Measurements from ENCODE around the gene PKP1. TPM values are rescaled to one million over a fixed set of nuclear protein-coding genes. Genes with fewer than 3 reads are reported as not detected.

The PKP1 gene
- total RNA-seq, 1 experiment from 2014 or later: 0.30 TPM

DNA sequence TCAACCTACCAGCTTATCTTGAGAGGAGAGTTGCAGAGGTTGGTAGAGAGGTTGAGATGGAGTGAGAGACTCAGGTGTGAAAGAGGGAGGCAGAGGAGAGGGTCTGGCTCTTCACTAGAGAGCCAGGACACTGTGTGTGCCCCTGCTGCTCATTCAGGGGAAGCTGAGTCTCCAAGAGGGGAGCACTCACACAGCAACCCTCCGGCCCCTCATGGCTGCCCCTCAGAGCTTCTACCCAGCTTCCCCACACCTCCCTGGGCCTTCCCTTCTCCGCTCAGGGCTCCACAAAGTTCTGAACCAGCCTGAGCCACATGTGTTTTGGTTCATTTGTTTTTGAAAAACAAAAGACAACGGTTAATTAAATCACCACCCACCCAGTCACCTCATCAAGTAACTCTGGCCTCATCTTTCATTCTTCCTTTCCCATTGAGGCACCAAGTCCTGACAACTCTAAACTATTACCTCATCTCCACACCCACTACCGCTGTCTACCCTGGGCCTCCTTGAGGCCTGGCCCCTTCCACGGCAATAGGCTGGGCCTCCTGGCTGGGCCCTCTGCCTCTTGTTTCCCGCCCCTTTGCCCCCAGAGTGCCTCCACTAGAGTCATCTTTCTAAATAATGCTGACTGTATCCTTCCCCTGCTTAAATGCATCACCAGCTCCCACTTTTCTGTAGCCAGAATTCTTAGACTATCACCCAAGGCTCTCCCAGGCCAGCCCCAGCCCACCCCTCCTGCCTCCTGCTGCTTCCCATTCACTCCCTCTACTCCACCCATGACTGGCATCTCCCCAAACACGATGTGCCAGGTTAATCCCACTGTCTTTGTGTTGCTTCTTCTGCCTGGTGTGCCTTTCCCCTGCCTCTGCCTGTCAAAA is 61.1 kb downstream of the PKP1 start:
- BruUV-seq (replicated peaks): no TSS peak
- Mint-ChIP-seq H3K36me3 (ENCODE audit: insufficient read depth, unreplicated experiment) (peaks cover 6% of the 10 kb centered on the region), H3K27me3 (ENCODE audit: insufficient read depth, unreplicated experiment) (no peaks in the 10 kb centered on the region), H3K4me1 (ENCODE audit: insufficient read depth, unreplicated experiment) (peaks cover 21% of the 10 kb centered on the region), H3K4me3 (ENCODE audit: unreplicated experiment) (no peak overlapping the region), H3K27ac (ENCODE audit: low read depth, unreplicated experiment) (no peak overlapping the region), H3K9me3 (ENCODE audit: unreplicated experiment) (peaks cover 11% of the 10 kb centered on the region)
- ChIA-PET CTCF (interaction anchor here (0.7 to 7.7 kb wide), 13 partner anchors 10 to 365 kb away, joined by 3 to 445 read pairs (median 37); no protein-coding TSS in a partner anchor), POLR2A (interaction anchor here (0.6 to 10.7 kb wide), 12 partner anchors 9 to 90 kb away, joined by 3 to 146 read pairs (median 4); no protein-coding TSS in a partner anchor)
- DNase-seq (ENCODE audit: unreplicated experiment): no peak
- TF ChIP-seq, protein P1, sequence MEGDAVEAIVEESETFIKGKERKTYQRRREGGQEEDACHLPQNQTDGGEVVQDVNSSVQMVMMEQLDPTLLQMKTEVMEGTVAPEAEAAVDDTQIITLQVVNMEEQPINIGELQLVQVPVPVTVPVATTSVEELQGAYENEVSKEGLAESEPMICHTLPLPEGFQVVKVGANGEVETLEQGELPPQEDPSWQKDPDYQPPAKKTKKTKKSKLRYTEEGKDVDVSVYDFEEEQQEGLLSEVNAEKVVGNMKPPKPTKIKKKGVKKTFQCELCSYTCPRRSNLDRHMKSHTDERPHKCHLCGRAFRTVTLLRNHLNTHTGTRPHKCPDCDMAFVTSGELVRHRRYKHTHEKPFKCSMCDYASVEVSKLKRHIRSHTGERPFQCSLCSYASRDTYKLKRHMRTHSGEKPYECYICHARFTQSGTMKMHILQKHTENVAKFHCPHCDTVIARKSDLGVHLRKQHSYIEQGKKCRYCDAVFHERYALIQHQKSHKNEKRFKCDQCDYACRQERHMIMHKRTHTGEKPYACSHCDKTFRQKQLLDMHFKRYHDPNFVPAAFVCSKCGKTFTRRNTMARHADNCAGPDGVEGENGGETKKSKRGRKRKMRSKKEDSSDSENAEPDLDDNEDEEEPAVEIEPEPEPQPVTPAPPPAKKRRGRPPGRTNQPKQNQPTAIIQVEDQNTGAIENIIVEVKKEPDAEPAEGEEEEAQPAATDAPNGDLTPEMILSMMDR (IDR thresholded peaks at IDR 0.05; ENCODE audit: unreplicated experiment): no peak
- intact Hi-C loops (cut with micrococcal nuclease): no loop called here

DNA sequence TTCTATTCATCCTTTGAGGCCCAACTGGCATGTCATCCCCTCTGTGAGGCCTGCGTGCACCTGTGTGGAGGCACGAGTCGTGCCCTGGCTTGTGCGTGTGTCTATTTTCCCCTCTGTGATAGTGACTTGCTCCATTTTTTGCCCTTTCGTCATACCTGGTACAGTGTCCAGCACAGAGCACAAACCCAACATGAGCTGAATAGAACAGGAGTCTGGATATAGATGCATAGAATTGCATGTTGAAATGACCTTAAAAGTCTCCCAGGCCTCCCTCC is 61.7 kb downstream of the PKP1 start:
- ChIA-PET POLR2A (interaction anchor here (0.6 to 10.7 kb wide), 10 partner anchors 10 to 91 kb away, joined by 3 to 146 read pairs (median 4); no protein-coding TSS in a partner anchor), CTCF (interaction anchor here (0.6 to 7.7 kb wide), 13 partner anchors 10 to 305 kb away, joined by 3 to 445 read pairs (median 37); no protein-coding TSS in a partner anchor)

DNA sequence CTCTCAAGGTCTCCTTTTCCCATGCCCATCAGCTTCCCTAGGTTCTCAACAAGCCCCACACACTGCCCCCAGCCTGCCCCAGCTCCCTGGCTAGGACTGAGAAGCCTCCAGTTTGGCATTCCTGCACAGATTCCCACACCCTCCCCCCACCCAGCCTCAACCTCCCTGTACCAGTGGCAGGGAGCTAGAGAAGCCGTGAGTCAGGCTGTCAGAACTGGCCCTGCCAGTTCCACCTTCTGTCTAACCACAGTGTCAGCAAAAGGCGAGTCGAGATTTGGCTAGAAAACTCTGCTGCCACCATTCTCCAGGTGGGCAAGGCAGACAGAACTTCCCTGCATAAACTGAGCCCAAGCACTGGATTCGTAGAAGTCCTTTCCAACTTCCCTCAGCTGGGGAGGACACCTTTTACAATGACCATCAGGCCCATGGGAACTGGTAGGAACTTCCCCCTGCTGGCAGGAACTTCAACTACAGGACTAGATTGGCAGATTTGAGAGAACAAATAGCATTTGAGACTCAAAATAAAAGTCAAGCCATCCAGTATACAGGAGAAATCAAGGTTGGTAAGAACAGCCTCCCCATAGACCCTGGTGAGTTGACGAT is 63.1 kb downstream of the PKP1 start:
- peaks cover 5% of the 10 kb centered on the region for H3K27me3 Mint-ChIP-seq (ENCODE audit: insufficient read depth, unreplicated experiment)
- no TSS peak for BruUV-seq (replicated peaks)
- intact Hi-C loops (cut with micrococcal nuclease): loop anchor here (1.0 kb wide), 5 partner anchors 15 to 92 kb away; no protein-coding TSS in a partner anchor
- no peak overlapping the region for H3K4me3 Mint-ChIP-seq (ENCODE audit: unreplicated experiment)
- TF ChIP-seq, protein P1 (IDR thresholded peaks at IDR 0.05; ENCODE audit: unreplicated experiment): peak; percentile 97
- peaks cover 4% of the 10 kb centered on the region for H3K9me3 Mint-ChIP-seq (ENCODE audit: unreplicated experiment)
- H3K4me1 Mint-ChIP-seq (ENCODE audit: insufficient read depth, unreplicated experiment): peaks cover 21% of the 10 kb centered on the region
- no peak overlapping the region for H3K27ac Mint-ChIP-seq (ENCODE audit: low read depth, unreplicated experiment)
- DNase-seq (ENCODE audit: unreplicated experiment): peak; percentile 93
- H3K36me3 Mint-ChIP-seq (ENCODE audit: insufficient read depth, unreplicated experiment): peaks cover 6% of the 10 kb centered on the region
- ChIA-PET POLR2A (interaction anchor here (0.6 to 10.7 kb wide), 19 partner anchors 12 to 122 kb away, joined by 3 to 146 read pairs (median 5); partner anchors contain the start of gene PHLDA3), CTCF (interaction anchor here (0.6 to 7.7 kb wide), 44 partner anchors 8 to 1736 kb away, joined by 3 to 445 read pairs (median 4); no protein-coding TSS in a partner anchor)

More for the DNA sequence above, 61.7 kb downstream of the PKP1 start:
- H3K4me3 Mint-ChIP-seq (ENCODE audit: unreplicated experiment): no peak overlapping the region
- H3K36me3 Mint-ChIP-seq (ENCODE audit: insufficient read depth, unreplicated experiment): peaks cover 6% of the 10 kb centered on the region
- TF ChIP-seq, protein P1 (IDR thresholded peaks at IDR 0.05; ENCODE audit: unreplicated experiment): no peak
- no TSS peak for BruUV-seq (replicated peaks)
- no peaks in the 10 kb centered on the region for H3K27me3 Mint-ChIP-seq (ENCODE audit: insufficient read depth, unreplicated experiment)
- DNase-seq (ENCODE audit: unreplicated experiment): no peak
- peaks cover 11% of the 10 kb centered on the region for H3K9me3 Mint-ChIP-seq (ENCODE audit: unreplicated experiment)
- H3K4me1 Mint-ChIP-seq (ENCODE audit: insufficient read depth, unreplicated experiment): peaks cover 21% of the 10 kb centered on the region
- intact Hi-C loops (cut with micrococcal nuclease): no loop called here
- no peak overlapping the region for H3K27ac Mint-ChIP-seq (ENCODE audit: low read depth, unreplicated experiment)

DNA sequence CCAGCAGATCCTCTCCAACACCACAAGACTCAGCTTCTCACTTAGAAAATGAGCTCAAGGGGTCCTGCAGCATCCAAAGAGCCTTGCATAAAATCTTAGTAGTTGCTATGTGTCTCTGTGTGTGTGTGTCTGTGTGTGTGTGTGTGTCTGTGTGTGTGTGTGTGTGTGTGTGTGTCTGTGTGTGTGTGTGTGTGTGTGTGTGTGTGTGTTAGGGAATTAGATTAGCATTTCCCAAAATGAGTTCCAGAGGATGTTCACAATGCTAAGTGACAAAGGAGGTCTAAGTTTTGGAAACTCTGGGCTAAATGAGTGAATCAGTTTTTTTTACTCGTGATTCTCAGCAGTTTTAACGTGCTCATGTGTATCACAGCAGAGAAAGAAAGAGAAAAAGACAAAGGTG is 63.7 kb downstream of the PKP1 start:
- H3K9me3 Mint-ChIP-seq (ENCODE audit: unreplicated experiment): no peaks in the 10 kb centered on the region
- H3K4me3 Mint-ChIP-seq (ENCODE audit: unreplicated experiment): no peak overlapping the region
- TF ChIP-seq, protein P1 (IDR thresholded peaks at IDR 0.05; ENCODE audit: unreplicated experiment): no peak
- H3K36me3 Mint-ChIP-seq (ENCODE audit: insufficient read depth, unreplicated experiment): peaks cover 6% of the 10 kb centered on the region
- ChIA-PET POLR2A (interaction anchor here (0.6 to 10.7 kb wide), 17 partner anchors 11 to 95 kb away, joined by 3 to 146 read pairs (median 6); no protein-coding TSS in a partner anchor), CTCF (interaction anchor here (0.6 to 7.7 kb wide), 36 partner anchors 9 to 1736 kb away, joined by 3 to 445 read pairs (median 5); no protein-coding TSS in a partner anchor)
- BruUV-seq (replicated peaks): no TSS peak
- intact Hi-C loops (cut with micrococcal nuclease): loop anchor here (1.0 kb wide), 5 partner anchors 14 to 93 kb away; no protein-coding TSS in a partner anchor
- peaks cover 10% of the 10 kb centered on the region for H3K27me3 Mint-ChIP-seq (ENCODE audit: insufficient read depth, unreplicated experiment)
- H3K27ac Mint-ChIP-seq (ENCODE audit: low read depth, unreplicated experiment): no peak overlapping the region
- no peak for DNase-seq (ENCODE audit: unreplicated experiment)
- peaks cover 21% of the 10 kb centered on the region for H3K4me1 Mint-ChIP-seq (ENCODE audit: insufficient read depth, unreplicated experiment)

All from MCF 10A (cell line).